GM10266 (cell line): ENCODE measurements around the gene CDC42BPB.
"Not testable (repeated sequence)": the region's sequence is repeated elsewhere in the genome, so short reads cannot be mapped to it uniquely, and the experiment has no call there.

ENCODE experiments used
- DNase-seq: peaks from one replicate; pipeline ENCODE4 v3.0.0; 2012; ENCODE audit errors: extremely low spot score
- TF ChIP-seq, protein P1 (sequence below): IDR thresholded peaks from 2 replicates; pipeline ENCODE4 v1.5.1; 2012; ENCODE audit warnings: mild to moderate bottlenecking, low read depth; ENCODE audit not compliant: control insufficient read depth, insufficient read depth; ENCODE audit errors: missing control alignments

The CDC42BPB gene

DNA sequence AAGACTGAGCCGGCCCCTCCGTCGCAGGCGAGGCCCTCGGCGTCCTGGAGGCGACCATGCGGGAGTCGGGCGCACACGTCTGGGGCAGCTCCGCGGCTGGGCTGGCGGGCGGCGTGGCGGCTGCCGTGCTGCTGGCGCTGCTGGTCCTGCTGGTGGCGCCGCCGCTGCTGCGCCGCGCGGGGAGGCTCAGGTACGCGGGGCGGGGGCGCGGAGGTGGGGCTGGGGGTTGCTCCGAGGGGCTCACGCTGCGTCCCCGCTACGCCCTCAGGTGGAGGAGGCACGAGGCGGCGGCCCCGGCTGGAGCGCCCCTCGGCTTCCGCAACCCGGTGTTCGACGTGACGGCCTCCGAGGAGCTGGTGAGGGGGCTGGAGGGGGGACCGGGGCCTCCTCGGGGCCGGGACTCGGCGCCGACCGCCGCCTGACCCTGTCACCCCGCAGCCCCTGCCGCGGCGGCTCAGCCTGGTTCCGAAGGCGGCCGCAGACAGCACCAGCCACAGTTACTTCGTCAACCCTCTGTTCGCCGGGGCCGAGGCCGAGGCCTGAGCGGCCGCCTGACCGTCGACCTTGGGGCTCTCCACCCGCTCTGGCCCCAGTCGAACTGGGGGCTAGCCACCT is 127.1 kb downstream of the CDC42BPB start:
- TF ChIP-seq, protein P1, sequence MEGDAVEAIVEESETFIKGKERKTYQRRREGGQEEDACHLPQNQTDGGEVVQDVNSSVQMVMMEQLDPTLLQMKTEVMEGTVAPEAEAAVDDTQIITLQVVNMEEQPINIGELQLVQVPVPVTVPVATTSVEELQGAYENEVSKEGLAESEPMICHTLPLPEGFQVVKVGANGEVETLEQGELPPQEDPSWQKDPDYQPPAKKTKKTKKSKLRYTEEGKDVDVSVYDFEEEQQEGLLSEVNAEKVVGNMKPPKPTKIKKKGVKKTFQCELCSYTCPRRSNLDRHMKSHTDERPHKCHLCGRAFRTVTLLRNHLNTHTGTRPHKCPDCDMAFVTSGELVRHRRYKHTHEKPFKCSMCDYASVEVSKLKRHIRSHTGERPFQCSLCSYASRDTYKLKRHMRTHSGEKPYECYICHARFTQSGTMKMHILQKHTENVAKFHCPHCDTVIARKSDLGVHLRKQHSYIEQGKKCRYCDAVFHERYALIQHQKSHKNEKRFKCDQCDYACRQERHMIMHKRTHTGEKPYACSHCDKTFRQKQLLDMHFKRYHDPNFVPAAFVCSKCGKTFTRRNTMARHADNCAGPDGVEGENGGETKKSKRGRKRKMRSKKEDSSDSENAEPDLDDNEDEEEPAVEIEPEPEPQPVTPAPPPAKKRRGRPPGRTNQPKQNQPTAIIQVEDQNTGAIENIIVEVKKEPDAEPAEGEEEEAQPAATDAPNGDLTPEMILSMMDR: peak; percentile 1
- no peak for DNase-seq

DNA sequence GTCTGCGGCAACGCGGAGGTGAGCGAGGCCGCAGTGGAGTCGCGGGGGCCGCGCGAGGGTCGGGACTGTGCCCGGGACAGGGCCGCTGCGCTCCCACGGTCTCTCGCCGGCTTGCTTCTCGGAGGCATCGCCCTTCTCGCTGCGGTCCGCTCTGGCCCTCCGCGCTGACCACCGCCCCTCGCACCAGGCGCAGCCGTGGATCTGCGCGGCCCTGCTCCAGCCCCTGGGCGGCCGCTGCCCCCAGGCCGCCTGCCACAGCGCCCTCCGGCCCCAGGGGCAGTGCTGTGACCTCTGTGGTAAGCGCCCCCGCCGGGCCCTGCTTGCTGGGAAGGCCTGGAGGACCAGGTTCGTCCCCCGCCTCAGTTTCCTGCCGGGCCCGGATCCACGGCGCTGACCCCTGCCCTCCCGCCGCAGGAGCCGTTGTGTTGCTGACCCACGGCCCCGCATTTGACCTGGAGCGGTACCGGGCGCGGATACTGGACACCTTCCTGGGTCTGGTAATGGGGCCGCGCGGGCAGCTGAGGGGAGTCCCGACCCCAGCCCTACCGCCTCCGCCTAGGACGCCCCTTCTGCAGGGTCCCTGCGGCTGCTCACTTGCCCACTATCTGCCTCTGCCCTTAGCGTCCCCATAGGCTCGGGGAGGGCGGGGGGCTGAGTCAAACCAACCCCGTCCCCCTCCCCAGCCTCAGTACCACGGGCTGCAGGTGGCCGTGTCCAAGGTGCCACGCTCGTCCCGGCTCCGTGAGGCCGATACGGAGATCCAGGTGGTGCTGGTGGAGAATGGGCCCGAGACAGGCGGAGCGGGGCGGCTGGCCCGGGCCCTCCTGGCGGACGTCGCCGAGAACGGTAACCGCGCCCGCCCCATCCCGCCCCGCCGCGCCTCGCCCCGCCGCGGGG is 127.9 kb downstream of the CDC42BPB start:
- TF ChIP-seq, protein P1: no peak
- DNase-seq: no peak

DNA sequence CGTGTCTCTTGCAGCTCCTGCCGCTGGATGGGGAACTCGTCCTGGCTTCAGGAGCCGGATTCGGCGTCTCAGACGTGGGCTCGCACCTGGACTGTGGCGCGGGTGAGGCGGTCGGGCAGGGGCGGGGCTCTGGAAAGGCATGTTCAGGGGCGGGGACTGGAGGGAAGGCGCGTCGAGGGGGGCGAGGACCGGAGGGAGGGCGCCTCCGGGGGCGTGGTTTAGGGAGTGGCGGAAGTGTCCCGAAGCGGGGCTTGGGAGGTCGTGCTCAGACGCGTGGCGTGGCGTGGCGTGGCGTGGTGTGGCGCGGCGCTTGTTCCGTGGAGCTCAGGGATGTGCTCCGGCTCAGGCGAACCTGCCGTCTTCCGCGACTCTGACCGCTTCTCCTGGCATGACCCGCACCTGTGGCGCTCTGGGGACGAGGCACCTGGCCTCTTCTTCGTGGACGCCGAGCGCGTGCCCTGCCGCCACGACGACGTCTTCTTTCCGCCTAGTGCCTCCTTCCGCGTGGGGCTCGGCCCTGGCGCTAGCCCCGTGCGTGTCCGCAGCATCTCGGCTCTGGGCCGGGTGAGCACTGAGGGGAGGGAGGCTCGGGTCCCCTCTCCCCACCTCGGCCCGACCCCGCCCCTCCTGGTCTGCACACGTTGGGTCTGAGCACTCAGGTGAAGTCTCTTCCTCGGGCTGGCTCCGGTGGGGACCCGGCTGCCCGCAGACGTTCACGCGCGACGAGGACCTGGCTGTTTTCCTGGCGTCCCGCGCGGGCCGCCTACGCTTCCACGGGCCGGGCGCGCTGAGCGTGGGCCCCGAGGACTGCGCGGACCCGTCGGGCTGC is 128.7 kb downstream of the CDC42BPB start:
- TF ChIP-seq, protein P1: no peak
- DNase-seq: peak; percentile 93

DNA sequence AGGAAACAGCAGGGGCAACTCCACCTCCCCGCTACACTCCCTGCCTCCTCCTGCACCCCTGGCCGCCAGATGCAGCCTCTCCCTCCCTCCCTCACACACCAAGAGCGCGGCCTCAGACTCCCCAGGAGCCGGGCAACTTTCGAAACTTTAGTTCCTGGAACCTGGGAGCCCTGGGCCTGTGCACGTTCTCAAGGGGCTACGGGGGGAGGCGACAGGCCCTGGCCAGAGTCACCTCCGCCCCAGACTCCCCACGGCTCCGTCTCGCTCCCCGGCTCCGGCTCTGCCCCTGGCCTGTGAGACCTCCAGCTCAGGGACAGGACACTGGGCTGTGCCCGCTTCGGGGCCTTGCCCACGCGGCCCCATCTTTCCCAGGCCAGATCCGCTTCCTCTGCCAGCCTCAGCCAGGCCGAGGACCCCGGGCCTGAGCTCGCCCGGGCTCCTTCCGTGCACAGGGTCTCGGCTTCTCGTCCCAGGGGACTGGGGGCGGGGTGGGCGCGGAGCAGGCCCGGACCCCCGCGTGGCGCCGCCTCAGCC is 129.4 kb downstream of the CDC42BPB start:
- DNase-seq: no peak
- TF ChIP-seq, protein P1: no peak

DNA sequence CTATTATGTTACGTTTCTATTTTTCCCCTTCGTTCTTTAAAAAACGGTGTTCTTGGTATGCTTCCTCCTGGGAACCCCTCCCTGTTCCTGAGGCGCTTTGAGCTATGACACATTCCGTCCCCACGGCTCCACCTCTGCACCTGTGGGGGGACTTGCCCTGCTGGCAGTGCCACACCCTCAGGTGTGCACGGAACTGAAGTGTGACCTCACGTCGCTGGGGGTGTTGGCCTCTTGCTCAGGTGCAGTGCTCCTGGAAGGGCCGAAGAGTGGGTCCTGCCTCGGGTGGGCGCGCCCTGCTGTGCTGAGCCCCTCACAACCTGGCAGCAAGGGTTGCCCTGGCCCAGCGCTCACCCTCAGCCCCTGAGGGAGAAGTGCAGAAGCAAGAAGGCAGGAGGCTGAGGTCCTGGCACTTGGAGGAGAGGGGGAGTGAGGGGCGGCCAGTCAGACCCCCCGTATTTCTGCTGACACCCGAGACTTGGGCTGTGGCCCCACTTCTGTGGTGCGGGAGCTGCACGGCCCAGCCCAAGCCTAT is 129.9 kb downstream of the CDC42BPB start:
- TF ChIP-seq, protein P1: no peak
- DNase-seq: no peak

DNA sequence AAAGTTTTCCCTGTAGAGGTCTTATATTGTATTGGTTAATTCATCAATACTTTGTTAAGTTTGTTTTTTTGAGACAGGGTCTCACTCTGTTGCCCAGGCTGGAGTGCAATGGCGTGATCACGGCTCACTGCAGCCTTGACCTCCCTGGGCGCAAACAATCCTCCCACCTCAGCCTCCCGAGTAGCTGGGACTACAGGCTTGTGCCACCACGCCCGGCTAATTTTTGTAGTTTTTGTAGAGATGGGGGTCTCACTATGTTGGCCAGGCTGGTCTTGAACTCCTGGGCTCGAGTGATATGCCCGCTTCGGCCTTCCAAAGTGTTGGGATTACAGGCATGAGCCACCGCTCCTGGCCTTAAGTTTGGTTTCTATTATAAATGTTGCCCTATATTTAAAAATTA is 130.5 kb downstream of the CDC42BPB start:
- not testable (repeated sequence) for DNase-seq

DNA sequence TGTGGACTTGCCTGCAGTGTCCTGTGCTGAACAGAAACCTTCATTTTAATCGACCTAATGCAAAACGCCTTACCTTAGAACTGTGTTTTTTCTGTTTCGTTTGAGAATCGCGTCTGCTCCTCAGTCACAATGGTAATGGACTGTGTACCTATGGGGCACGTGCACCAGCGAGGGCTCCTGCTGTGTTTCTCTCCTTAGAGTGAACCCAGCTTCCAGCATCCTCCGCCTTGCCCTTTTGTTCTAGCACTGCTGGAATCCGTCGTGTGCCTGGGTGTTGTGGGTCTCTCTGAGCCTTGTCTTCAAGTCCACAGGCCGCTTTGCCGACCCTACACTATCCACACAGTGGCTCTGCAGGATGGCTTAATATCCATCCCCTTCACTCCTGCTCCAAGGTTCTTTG is 131.2 kb downstream of the CDC42BPB start:
- TF ChIP-seq, protein P1: no peak
- no peak for DNase-seq
